Gastroesophageal sphincter (tissue), 4 donors: ENCODE measurements around the gene ACTRT3. TPM values are rescaled to one million over a fixed set of nuclear protein-coding genes. Genes with fewer than 3 reads are reported as not detected.

Source experiments
- ATAC-seq: fragments of 150-250 bp; one replicate; pipeline ENCODE4 v1.9.1; 2016; ENCODE audit warnings: mild to moderate bottlenecking, moderate library complexity
- H3K27ac ChIP-seq, 4 donors: fragments of 200-600 bp; sonication (generic) in 3 of 4; 1 replicate in 3 of 4; 2 replicates in 1 of 4; pipeline ENCODE4 v1.5.1; 2016 to 2019
- H3K27me3 ChIP-seq: fragments of 200-600 bp; sonication (generic); one replicate; pipeline ENCODE4 v1.5.1; 2019
- H3K36me3 ChIP-seq, 2 donors: fragments of 200-600 bp; sonication (generic); one replicate each; pipeline ENCODE4 v1.5.1; 2019; ENCODE audit warnings: control low read depth in 1 of 2
- H3K4me1 ChIP-seq, 3 donors: fragments of 200-600 bp; sonication (generic); 1 replicate in 2 of 3; 2 replicates in 1 of 3; pipeline ENCODE4 v1.5.1; 2016 to 2019; ENCODE audit warnings: control low read depth in 2 of 3
- H3K4me3 ChIP-seq, 2 donors: fragments of 200-600 bp; sonication (generic); one replicate each; pipeline ENCODE4 v1.5.1; 2019; ENCODE audit warnings: mild to moderate bottlenecking in 1 of 2, moderate library complexity in 1 of 2
- H3K9me3 ChIP-seq, 3 donors: fragments of 200-600 bp; sonication (generic); one replicate each; pipeline ENCODE4 v1.5.1; 2017 to 2019; ENCODE audit warnings: control low read depth in 2 of 3
- CTCF ChIP-seq, 4 experiments: fragments of 200-600 bp in 2 of 4; fragments of 450-650 bp in 2 of 4; sonication (generic) in 1 of 4; IDR thresholded peaks; one replicate each; pipeline ENCODE4 v1.5.1; 2017 to 2019; ENCODE audit warnings: antibody characterized with exemption in 4 of 4, mild to moderate bottlenecking in 2 of 4, moderate library complexity in 2 of 4
- EP300 ChIP-seq: sonication (generic); formaldehyde crosslinking; IDR thresholded peaks from one replicate; pipeline ENCODE4 v1.6.1; 2017; ENCODE audit warnings: antibody characterized with exemption, mild to moderate bottlenecking
- POLR2A ChIP-seq, 2 donors: fragments of 450-650 bp; IDR thresholded peaks; one replicate each; pipeline ENCODE4 v1.6.1; 2017; ENCODE audit warnings: antibody characterized with exemption in 2 of 2, mild to moderate bottlenecking in 2 of 2, moderate library complexity in 1 of 2
- POLR2AphosphoS5 ChIP-seq: sonication (generic); formaldehyde crosslinking; IDR thresholded peaks from one replicate; pipeline ENCODE4 v1.6.1; 2017; ENCODE audit warnings: antibody characterized with exemption
- WGBS, 2 donors: methylation state at CpG; one replicate each; pipeline ENCODE4 v1.1.5; 2018; ENCODE audit warnings: low coverage in 1 of 2; 5-methylcytosine and 5-hydroxymethylcytosine counted together
- total RNA-seq, 4 donors: library from RNA; depleted of rRNA; stranded (reverse); fragments of >200 nt; gene quantifications; one replicate each; pipeline ENCODE4 v1.1.0, GENCODE V29; 2016

ACTRT3 gene
- total RNA-seq, 4 donors from 2014 or later: 1.8 to 5.1 (median 4.5) TPM

- TF ChIP-seq POLR2A (IDR thresholded peaks at IDR 0.05) (no peak), EP300 (no peak), POLR2AphosphoS5 (no peak), CTCF (IDR thresholded peaks at IDR 0.05) (no peak)
- Histone ChIP-seq H3K4me1 (peaks cover 0 to 9% (median 0%) of the 10 kb centered on the region in 3 donors), H3K9me3 (no peaks in the 10 kb centered on the region), H3K27me3 (no peaks in the 10 kb centered on the region), H3K27ac (no peak overlapping the region), H3K4me3 (no peak overlapping the region), H3K36me3 (peaks cover 0 to 25% of the 10 kb centered on the region in 2 donors)
- no peak for ATAC-seq
- WGBS, 2 donors: 94 to 98% methylated on average over 3 of the region's 3 CpGs
Observed at GRCh38 chr3:169804681-169805080, 35.3 kb upstream of the ACTRT3 start.

- Histone ChIP-seq H3K4me1 (no peaks in the 10 kb centered on the region), H3K27me3 (no peaks in the 10 kb centered on the region), H3K4me3 (no peak overlapping the region), H3K9me3 (no peaks in the 10 kb centered on the region), H3K36me3 (peaks cover 0 to 52% of the 10 kb centered on the region in 2 donors), H3K27ac (no peak overlapping the region)
- no peak for ATAC-seq
- TF ChIP-seq CTCF (IDR thresholded peaks at IDR 0.05) (no peak), POLR2AphosphoS5 (no peak)
- 100% methylated on average over 1 of the region's 1 CpG for WGBS, 2 donors
Observed at GRCh38 chr3:169792359-169792758, 23.0 kb upstream of the ACTRT3 start.

GRCh38 chr3:169790687-169791429, 21.5 kb upstream of the ACTRT3 start:
- Histone ChIP-seq H3K4me3 (no peak overlapping the region), H3K9me3 (no peaks in the 10 kb centered on the region), H3K4me1 (no peaks in the 10 kb centered on the region), H3K27ac (no peak overlapping the region), H3K36me3 (peaks cover 6 to 67% of the 10 kb centered on the region in 2 donors), H3K27me3 (no peaks in the 10 kb centered on the region)
- TF ChIP-seq POLR2A (IDR thresholded peaks at IDR 0.05) (no peak), POLR2AphosphoS5 (no peak), EP300 (no peak), CTCF (IDR thresholded peaks at IDR 0.05) (no peak)
- no peak for ATAC-seq
- WGBS, 2 donors: 81 to 97% methylated on average over 3 of the region's 4 CpGs

- Histone ChIP-seq H3K9me3 (no peaks in the 10 kb centered on the region), H3K27ac (no peak overlapping the region), H3K36me3 (peaks cover 10 to 74% of the 10 kb centered on the region in 2 donors), H3K4me3 (no peak overlapping the region), H3K4me1 (no peaks in the 10 kb centered on the region), H3K27me3 (no peaks in the 10 kb centered on the region)
- no peak for ATAC-seq
- TF ChIP-seq EP300 (no peak), POLR2AphosphoS5 (no peak), POLR2A (IDR thresholded peaks at IDR 0.05) (no peak), CTCF (IDR thresholded peaks at IDR 0.05) (no peak)
Observed at GRCh38 chr3:169790219-169790618, 20.9 kb upstream of the ACTRT3 start.

- no peak overlapping the region for H3K27ac ChIP-seq
- 81 to 92% methylated on average over 1 of the region's 1 CpG for WGBS, 2 donors
- no peak for TF ChIP-seq EP300
- TF ChIP-seq CTCF (IDR thresholded peaks at IDR 0.05): no peak
- no peak for TF ChIP-seq POLR2A (IDR thresholded peaks at IDR 0.05)
- TF ChIP-seq POLR2AphosphoS5: no peak
- no peak for ATAC-seq
- H3K27me3 ChIP-seq: no peaks in the 10 kb centered on the region
- H3K4me1 ChIP-seq: no peaks in the 10 kb centered on the region
- no peak overlapping the region for H3K4me3 ChIP-seq
- H3K9me3 ChIP-seq: no peaks in the 10 kb centered on the region
- peaks cover 15 to 94% of the 10 kb centered on the region in 2 donors for H3K36me3 ChIP-seq
Observed at GRCh38 chr3:169787791-169788190, 18.4 kb upstream of the ACTRT3 start.
